Measurements from ENCODE around the gene GLUL.
A peak's percentile ranks its signal among the peaks of the same experiment; 100 is the strongest.
"Not testable (repeated sequence)": the region's sequence is repeated elsewhere in the genome, so short reads cannot be mapped to it uniquely, and the experiment has no call there.

GLUL gene

DNA sequence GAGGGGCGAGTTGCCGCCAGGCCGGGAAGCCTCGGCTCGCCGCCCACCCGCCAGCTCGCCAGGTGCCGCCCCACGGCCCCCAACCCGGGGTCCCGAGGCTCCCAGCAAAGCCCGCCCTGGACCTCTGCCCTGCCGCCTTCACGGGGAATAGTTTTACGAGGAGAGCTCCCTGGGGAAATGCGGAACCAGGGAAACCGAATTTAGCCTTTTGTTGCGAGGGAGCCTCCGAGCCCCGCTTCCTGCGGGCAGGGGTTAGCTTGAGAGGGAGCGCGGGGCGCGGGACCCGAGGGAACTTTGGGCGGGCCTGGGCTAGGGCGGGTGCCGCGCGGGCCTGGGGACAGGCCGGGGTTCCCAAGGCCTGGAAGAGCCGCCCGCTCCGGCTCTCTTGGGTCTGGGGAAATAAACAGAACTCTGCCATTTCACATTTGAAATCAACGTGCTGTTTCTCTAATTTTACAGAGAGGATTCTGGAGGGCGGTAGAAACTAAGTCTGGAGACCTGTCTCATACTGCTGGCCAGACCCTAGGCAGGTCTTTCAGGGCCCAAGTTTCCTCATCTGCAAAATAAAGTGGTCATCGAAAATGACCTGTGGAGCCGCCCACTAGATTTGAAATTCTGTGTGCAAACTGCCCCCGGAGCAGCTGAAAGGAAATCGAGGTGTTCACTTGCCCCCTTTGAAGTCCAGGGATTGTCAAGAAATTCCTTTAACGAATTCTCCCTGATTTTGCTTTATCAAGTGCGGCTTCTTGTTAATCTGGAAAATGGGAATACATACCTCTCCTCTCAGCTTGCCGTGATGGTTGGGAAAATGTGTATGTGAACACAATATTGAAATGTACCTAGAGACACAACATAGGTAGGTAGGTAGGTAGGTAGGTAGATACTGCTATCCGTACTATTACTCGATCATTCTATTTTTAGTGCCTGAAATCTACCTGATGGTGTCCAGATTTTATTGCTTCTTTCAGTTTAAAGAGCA, 749 bp upstream of the GLUL start:
- peak; percentile 76 for DNase-seq

DNA sequence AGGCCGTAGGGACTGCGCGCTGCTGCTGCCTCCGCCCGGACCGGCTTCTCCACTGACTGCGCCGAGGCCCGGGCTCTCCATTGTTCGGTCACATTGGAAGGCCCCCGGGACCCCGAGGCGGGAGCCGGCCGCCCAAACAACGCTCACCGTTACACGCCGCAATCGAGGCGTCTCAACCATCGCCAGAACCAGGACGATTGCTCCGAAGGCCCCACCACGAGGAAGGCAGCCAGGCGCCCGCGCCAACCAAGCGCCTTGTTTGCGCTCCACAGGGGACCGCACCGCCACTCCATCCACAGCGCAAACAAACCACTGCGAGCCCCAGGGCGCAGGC, 595 bp downstream of the GLUL start:
- no peak for DNase-seq

DNA sequence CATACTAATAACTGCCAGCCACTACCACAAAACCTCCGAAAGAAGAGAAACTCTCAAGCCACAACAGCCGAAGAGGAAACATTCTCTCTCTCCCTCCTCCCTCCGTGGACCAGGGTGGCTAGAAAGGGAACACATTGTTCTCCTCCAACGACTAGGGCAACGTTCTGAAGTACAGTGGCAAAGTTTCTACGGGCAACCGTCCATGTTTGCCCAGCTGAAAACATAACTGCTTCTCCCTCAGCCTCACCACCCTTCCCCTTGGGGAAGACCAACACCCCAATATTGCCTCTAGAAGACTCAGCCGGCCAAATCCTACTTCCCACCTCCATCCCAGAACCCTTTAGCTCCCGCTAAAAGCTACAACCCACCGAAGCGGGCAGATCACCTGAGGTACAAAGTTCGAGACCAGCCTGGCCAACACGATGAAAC, 2.0 kb downstream of the GLUL start:
- no peak for DNase-seq

DNA sequence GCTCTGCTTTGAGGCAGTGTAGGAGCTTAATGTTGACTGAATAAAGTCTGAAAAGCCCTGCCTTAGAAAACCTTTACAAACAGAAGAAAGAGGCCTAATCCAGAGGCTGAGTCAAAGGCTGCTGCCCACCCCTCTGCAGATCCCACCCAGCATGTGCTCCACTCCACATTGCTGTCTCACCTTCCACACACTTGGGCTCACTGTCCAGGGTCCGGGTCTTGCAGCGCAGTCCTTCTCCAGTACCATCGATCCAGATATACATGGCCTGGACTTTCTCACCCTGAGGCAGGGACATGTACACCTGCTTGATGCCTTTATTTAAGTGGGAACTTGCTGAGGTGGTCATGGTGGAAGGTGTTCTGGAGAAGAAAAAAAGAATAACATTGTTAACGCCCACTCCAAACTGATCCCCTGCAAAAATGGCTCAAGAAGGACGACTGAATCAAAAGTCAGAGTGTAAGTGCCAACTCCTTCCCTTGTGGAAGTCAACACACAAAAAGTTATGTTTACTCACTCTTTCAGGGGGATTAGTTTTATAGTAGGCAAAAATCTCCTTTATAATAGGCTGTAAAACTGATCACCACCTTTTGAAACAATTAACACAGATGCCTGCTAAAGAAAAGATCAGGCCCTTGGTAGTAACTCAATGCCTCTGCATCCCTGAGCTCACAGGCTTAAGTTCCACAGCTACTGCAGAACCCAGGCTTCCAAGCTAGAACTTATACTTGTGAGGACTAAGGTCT, 3.0 kb downstream of the GLUL start:
- no peak for DNase-seq

DNA sequence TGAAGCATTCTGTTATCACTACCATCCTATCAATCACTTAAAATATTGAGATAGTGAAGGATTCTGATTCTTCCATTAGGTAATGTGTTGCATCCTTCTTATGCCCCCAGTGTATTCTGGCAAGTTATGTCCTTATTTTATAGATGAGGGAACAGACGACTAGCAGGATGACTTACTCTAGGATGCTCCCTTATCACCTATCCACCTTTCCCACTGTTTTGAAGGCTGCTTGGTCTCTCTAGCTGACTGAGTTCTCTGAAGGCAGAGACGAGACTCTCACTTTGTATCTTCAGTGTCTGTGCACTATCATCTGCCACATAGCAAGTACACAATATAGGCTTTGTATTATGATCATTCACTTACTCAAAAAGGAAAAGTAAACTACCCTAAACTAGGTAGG, 4.0 kb downstream of the GLUL start:
- no peak for DNase-seq

DNA sequence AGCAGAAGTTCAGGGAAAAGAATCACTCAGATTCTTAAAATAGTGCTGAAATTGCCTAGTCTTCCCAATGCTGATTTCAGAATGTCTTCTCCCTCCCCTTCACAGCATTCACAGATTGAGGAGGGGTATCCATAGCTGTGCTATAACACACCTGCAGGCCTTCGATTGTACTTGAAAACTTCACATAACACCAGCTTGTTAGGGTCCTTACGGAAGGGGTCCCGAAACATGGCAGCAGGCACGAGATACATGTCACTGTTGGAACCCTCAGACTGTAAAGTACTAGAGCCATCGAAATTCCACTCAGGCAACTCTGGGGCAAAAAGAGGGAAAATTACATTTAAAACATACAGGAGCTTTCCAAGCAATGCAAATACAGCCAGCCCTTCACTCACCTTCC, 4.6 kb downstream of the GLUL start:
- DNase-seq: no peak

DNA sequence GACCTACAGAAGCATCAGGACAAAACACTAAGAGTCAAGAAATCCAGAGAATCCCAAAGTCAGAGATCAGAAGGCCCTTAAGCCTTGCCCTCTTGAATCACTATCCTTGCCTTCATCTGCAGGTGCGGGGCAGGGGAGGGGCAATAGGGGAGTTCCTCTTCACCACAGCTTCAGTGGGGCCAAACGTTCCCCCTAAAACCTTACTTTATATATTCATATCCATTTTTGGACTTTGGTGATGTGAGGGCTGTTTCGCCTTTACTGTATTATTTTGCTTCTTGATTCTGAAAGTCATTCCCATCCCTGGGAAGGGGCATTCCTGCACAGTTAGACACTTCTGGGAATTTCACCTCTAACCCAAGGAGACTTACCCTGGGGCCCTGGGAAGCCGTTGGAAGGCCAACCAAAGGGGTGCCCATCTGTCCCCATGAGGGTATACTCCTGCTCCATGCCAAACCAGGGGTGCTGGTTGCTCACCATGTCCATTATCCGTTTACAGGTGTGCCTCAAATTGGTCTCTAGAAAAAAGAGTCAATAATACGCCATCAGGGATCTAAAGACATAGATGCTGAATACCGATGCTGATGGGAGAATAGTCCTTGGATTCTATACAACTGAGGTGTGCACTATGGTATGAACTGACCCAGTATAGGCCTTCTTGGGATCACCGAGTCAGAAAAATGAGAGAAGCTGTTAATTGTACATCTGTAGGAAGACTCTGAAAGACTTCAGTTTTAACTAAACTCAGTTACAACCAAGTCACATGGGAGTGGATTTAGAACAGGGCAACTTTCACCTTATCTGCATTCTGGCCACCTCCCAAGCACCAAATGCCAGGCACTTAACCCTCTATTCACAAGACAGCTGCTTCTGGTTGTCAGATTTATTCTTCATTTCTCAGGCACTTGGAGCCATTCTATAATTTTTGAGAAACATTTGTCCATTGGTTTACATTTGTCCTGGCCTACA, 5.4 kb downstream of the GLUL start:
- no peak for DNase-seq

DNA sequence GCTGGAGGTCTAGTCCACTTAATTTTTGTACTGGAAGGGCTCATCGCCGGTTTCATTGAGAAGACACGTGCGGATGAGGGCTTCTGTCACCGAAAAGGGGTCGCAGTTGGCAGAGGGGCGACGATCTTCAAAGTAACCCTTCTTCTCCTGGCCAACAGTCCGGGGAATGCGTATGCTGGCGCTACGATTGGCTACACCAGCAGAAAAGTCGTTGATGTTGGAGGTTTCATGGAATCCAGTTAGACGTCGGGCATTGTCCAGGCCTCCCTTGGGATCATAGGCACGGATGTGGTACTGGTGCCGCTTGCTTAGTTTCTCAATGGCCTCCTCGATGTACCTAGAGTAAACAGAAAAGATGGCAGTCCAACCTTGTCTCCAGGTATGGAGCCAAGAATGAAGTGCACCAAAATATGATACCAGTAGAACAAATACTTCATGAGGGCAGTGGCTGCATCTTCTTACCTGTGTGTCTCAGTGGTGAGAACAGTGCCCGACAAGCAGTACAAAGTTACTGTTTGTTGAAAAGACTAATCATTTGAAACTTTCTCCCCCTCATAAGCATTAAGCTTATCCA, 7.1 kb downstream of the GLUL start:
- DNase-seq: no peak

DNA sequence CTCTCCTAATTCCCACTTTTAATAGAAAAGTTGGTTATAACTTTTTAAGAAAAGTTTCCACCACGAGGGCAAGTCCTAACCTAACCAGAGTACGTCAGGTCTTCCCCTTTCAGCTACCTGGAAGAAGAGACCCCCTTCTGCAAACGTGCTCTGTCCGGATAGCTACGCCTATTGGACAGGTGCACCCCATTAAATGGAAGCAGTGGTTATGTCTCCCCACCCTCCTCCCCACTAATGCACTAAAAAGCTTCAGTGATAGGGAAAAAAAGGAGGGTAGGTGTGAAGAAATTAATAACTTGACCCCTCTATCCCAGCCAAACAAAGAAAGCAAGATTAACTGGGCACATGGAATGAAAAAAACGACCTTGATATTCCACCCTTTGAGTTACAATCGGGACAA, 7.7 kb downstream of the GLUL start:
- DNase-seq: no peak

DNA sequence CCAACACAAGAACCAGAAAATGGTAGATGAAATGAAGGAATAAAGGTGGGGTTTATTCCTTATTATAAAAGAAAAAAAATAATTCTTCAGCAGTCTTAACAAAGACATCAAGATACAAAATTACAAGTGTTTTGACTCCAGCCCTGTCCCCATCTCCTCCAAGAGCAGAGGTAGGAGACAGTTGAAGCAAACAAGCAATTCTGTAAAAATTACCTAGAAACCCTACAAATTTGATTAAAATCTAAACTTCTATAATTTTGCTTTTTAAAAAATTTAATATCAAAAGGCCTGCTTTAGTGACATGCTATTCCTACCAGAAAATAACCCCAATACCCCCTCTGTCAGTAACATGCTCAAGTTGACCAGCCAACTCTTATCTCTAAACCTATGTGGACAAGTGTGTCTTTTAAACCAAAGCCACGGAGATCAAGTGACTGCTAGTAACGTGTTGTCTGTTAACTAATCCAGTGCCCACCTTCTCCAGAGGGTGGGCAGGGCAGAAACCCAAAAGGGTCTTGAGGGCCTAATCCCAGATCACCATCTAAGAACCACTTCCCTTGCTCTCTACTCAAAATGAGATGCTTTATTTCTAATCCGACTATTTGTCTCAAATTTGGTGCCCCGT, 8.4 kb downstream of the GLUL start:
- no peak for DNase-seq

DNA sequence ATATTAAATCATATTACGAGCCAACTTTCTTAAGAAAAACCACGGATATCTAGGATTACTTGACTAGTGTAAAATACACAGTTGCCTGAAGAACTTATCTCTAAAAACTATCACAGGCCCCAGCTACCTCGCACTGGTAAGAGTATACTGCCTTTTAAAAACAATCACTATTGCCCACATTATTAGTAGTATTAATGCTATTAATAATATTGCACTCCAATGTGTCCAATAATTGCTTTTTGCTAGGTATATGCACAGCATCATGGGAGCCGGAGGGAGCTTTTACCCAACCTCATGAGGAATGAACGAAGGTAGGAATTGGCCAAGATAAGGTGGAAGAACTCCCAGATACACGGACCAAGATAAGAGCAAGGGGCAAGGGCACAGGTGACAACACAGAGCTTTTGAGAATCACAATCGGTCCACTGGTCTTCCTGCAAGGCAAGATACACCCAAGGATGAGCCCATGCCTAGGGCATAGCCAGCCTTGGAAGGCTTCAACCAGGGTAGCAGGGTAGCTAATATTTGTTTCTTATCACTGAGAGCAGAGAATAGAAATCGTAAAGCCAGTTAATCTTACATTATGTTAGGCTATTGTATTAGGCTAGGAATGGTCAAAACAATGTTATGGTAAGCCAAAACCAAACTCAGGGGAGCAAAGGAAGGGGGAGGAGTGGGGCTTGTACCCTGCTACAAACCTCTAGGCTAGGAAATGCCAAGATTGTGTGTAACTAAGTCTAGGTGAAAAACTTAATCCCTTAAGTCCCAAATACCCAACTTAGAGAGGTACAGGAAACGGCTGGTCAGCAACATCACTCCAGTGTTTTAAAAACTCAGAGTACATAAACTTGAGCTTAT, 9.4 kb downstream of the GLUL start:
- no peak for DNase-seq

DNA sequence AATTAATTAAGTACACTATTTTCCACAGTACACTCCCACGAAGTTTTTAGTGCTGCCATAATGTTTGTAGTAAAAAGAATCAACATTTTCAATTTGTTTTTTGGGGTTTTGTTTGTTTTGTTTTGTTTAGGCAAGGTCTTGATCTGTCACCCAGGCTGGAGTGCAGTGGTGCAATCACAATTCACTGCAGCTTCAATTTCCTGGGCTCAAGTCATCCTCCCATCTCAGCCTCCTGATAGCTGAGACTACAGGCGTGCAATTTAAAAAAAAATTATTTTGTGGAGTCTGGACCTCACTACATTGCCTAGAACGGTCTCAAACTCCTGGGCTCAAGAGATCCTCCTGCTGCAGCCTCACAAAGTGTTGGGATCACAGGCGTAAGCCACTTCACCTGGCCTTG, 11.4 kb downstream of the GLUL start:
- no peak for DNase-seq

DNA sequence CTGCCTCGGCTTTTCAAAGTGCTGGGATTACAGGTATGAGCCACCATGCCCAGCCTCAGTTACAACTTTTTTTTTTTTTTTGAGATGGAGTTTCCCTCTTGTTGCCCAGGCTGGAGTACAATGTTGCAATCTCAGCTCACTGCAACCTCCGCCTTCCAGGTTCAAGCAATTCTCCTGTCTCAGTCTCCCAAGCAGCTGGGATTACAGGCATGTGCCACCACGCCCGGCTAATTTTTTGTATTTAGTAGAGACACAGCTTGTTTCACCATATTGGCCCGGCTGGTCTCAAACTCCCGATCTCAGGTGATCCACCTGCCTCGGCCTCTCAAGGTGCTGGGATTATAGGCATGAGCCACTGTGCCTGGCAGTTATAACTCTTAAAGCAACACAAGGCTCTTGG, 11.8 kb downstream of the GLUL start:
- not testable (repeated sequence) for DNase-seq

DNA sequence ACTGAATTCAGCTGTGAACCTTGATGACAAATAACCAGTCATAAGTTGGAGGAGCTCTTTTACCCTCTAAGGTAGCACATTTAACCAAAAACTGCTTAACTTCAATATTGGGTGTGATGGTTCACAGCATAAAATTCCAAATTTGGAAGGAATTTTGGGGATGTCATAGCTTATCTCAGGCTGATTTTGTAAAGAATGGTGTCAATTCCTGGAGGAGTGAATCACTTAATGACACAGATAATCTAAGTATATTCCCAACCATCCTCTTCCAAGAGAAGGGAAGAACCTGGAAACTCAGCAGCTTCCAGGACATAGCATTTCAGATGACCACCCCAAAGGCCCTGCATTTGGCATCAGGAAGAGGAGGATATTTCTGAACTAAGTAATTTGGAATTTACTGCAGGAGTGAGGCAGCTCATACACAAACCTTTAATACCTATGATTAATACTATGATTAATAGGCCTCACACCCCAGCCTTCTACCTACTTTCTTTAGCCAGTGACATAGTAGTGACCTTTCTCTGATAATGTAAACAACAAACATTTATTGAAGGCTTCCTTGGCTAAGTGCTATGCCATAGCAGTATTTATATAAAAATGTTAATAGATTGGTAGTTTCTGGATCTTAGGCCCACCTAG, 14.5 kb downstream of the GLUL start:
- no peak for DNase-seq

DNA sequence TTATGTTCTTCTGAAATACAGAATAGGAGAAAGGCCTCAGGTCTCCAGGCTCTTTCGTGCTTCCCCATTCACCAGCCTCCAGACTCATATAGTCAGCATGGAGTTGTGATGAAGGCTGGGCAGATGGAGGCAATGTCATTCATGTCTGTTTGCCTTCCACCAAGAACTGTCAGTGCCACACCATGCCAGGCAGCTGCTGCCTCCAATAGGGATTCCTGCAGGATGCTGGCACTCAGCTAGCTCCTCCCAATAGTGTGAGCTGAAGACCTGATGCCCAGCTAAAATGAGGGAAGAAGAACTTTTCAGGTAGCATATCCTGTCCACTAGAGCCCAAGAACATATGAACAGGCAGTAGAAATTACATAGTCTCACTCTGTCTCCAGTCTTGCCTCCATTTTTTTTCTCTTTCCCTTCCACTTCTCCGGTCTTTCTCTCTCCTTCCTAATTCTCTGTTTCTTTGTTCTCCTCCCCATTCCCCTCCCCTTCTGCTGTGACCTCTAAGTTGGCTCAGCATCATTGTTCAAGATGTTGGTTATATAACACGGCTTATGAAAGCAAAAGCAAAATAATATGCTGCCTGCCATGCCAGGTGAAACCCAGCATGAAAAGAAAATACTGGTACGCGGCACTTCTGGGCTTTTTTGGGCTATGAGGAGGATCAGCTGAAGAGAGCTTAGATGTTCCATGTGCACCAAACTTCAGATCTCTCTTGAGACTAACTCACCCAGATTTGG, 17.3 kb downstream of the GLUL start:
- DNase-seq: no peak

DNA sequence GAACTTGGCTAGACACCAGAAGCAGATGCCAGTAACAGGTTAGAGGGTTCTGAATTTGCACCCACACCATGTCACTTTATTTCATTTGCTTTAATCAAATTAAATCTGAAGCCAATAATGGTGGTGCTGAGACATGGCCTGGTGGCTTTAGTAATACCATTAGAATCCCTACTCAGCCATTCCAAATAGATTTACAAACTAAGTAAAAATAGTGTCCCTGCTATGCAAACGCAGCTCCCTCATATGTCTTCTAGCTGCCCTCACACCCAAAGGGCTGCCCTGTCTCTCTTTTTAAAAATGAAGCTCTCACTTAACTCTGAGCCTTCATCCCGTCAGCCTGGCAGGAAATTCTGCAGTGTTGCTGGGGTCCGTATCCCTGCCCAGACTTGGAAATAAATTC, 21.1 kb downstream of the GLUL start:
- no peak for DNase-seq

DNA sequence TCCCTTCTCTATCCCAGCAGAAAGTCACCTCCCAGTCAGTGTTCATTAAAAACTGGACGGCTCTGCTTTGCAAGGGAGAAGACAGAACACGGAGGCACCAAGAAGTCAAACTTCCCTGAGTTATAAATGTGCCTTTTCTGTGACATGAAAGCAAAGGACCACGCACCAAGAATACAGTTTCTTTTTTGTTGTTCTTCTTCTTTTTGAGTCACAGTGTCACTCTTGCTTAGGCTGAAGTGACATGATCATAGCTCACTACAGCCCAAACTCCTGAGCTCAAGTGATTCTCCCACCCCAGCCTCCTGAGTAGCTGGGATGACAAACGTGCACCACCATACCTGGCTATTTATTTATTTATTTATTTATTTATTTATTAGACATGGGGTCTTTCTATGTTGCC, 22.7 kb downstream of the GLUL start:
- no peak for DNase-seq

DNA sequence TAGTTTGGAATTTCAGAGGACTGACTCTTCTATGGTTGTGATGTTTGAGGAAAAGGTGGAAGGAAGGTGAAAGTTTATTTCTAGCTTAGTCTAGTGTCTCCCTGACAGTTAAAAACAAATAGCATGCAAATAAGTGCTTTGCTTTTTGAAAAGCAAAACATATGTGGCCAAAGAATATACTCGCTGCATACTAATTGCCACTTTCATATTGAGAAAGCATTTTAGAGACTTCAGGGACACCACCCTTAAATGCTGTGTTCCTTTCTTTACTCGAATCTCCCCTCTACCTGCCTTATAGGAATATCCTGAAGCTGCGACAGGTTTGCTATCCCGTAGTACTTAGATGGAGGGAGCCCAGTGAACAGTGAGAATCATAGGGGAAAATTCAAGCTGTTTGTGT, 23.2 kb downstream of the GLUL start:
- no peak for DNase-seq

DNA sequence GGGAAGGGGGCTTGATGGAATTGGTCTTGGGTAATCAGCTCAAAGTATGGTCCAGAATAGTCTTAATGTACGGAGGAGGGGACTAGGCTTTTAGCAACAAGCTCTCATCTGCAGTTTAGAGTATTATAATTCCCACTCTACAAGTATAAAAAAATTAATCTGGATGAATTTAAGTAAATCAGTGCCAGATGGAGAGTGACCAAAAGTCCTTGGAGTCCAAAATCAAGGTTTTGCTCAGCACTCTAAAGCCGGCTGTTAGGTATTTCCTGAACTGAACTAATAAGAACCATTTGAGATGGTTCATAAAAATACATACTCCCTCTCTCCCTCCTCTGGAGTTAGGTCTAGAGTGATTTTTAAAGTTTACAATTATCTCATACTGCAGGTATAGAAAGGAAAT, 23.7 kb downstream of the GLUL start:
- no peak for DNase-seq

DNA sequence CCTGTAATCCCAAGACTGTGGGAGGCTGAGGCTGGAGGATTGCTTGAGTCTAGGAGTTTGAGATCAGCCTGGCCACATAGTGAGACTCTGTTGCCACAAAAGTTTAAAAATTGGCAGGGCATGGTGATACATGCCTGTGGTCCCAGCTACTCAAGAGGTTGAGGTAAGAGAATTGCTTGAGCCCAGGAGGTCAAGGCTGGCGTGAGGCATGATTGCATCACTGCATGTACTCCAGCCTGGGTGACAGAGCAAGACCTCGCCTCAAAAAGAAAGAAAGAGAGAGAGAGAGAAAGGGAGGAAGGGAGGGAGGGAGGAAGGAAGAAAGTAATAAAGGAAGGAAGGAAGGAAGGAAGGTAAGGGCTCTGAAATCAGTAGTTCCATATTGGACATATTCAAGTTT, 25.0 kb downstream of the GLUL start:
- no peak for DNase-seq
